ENCODE data around the gene TLR8. TPM values are rescaled to one million over a fixed set of nuclear protein-coding genes. Genes with fewer than 3 reads are reported as not detected.
"Not testable (repeated sequence)": the region's sequence is repeated elsewhere in the genome, so short reads cannot be mapped to it uniquely, and the experiment has no call there.

The TLR8 gene
- total RNA-seq, 5 donors from 2014 or later (not counting 1 experiment from before 2014, with no cell fraction given): not detected

- no CpG with 5 or more reads among the region's 4 CpGs for WGBS (ENCODE audit: insufficient coverage)
- Mint-ChIP-seq H3K27me3 (peaks cover 0 to 8% of the 10 kb centered on the region in 2 donors), H3K36me3 (no peaks in the 10 kb centered on the region), H3K4me1 (peaks cover 72 to 85% (median 76%) of the 10 kb centered on the region in 3 donors), H3K9me3 (no peaks in the 10 kb centered on the region), H3K4me3 (peak overlapping the region in 1 of 3 donors; percentile 82), H3K27ac (peak overlapping the region; percentile 93 to 97)
- Histone ChIP-seq H3K4me1 (ENCODE audit: control insufficient read depth in 1 of 2, extremely low read depth in 1 of 2, insufficient read depth in 2 of 2, low read length in 2 of 2) (peaks cover 55 to 73% of the 10 kb centered on the region in 2 experiments), H3K27ac (ENCODE audit: low read length) (peak overlapping the region; percentile 94), H3K27me3 (replicated peaks in 1 of 2; ENCODE audit: control insufficient read depth in 2 of 2, extremely low read depth in 1 of 2, insufficient read depth in 2 of 2, low read length in 1 of 2) (no peaks in the 10 kb centered on the region), H3K9me3 (no peaks in the 10 kb centered on the region), H3K36me3 (ENCODE audit: control insufficient read depth in 2 of 2, extremely low read depth in 1 of 2, insufficient read depth in 1 of 2, low read length in 1 of 2) (no peaks in the 10 kb centered on the region), H3K4me3 (ENCODE audit: control insufficient read depth in 1 of 2, extremely low read depth in 1 of 2, low read length in 1 of 2) (no peak overlapping the region)
- POLR2A ChIA-PET: interaction anchor here in 1 of 2 donors (0.9 to 2.8 kb wide), 3 partner anchors 14 to 20 kb away, joined by 3 to 13 read pairs (median 3); partner anchors contain the start of gene TMSB4X
- ATAC-seq (replicated peaks in 1 of 4): no peak
- DNase-seq: no peak
- CTCF ChIA-PET: interaction anchor here (1.6 to 3.0 kb wide), 3 partner anchors 10 to 12 kb away, joined by 7 to 13 read pairs (median 11); no protein-coding TSS in a partner anchor
Measured at GRCh38 chrX:12958461-12958860, 52.0 kb downstream of the TLR8 start.

- WGBS (ENCODE audit: insufficient coverage): no CpG with 5 or more reads among the region's 2 CpGs
- Histone ChIP-seq H3K36me3 (ENCODE audit: control insufficient read depth in 2 of 2, extremely low read depth in 1 of 2, insufficient read depth in 1 of 2, low read length in 1 of 2) (no peaks in the 10 kb centered on the region), H3K27ac (ENCODE audit: low read length) (peak overlapping the region; percentile 60), H3K9me3 (no peaks in the 10 kb centered on the region), H3K27me3 (replicated peaks in 1 of 2; ENCODE audit: control insufficient read depth in 2 of 2, extremely low read depth in 1 of 2, insufficient read depth in 2 of 2, low read length in 1 of 2) (no peaks in the 10 kb centered on the region), H3K4me1 (ENCODE audit: control insufficient read depth in 1 of 2, extremely low read depth in 1 of 2, insufficient read depth in 2 of 2, low read length in 2 of 2) (peaks cover 37 to 45% of the 10 kb centered on the region in 2 experiments), H3K4me3 (ENCODE audit: control insufficient read depth in 1 of 2, extremely low read depth in 1 of 2, low read length in 1 of 2) (no peak overlapping the region)
- Mint-ChIP-seq H3K36me3 (no peaks in the 10 kb centered on the region), H3K4me1 (peaks cover 61 to 67% (median 62%) of the 10 kb centered on the region in 3 donors), H3K9me3 (no peaks in the 10 kb centered on the region), H3K27me3 (peaks cover 0 to 16% of the 10 kb centered on the region in 2 donors), H3K4me3 (peak overlapping the region in 1 of 3 donors; percentile 33), H3K27ac (peak overlapping the region; percentile 95 to 96)
- DNase-seq (peak in 1 of 35 experiments; percentile 14), ATAC-seq (replicated peaks in 1 of 4) (no peak)
- CTCF ChIA-PET: no interaction called here
- POLR2A ChIA-PET: no interaction called here
Measured at GRCh38 chrX:12961196-12961718, 54.8 kb downstream of the TLR8 start.

GRCh38 chrX:12962041-12962504 lies 55.7 kb downstream of the TLR8 start:
- H3K36me3 ChIP-seq (ENCODE audit: control insufficient read depth in 2 of 2, extremely low read depth in 1 of 2, insufficient read depth in 1 of 2, low read length in 1 of 2): no peaks in the 10 kb centered on the region
- peaks cover 36 to 46% of the 10 kb centered on the region in 2 experiments for H3K4me1 ChIP-seq (ENCODE audit: control insufficient read depth in 1 of 2, extremely low read depth in 1 of 2, insufficient read depth in 2 of 2, low read length in 2 of 2)
- DNase-seq (peak in 1 of 35 experiments; percentile 2), ATAC-seq (replicated peaks in 1 of 4) (no peak)
- H3K9me3 ChIP-seq: no peaks in the 10 kb centered on the region
- no peak overlapping the region for H3K4me3 ChIP-seq (ENCODE audit: control insufficient read depth in 1 of 2, extremely low read depth in 1 of 2, low read length in 1 of 2)
- peak overlapping the region; percentile 60 for H3K27ac ChIP-seq (ENCODE audit: low read length)
- Mint-ChIP-seq H3K36me3 (no peaks in the 10 kb centered on the region), H3K9me3 (no peaks in the 10 kb centered on the region), H3K4me1 (peaks cover 61 to 67% (median 63%) of the 10 kb centered on the region in 3 donors), H3K27ac (peak overlapping the region; percentile 95 to 96), H3K4me3 (peak overlapping the region in 1 of 3 donors; percentile 33), H3K27me3 (peaks cover 0 to 21% of the 10 kb centered on the region in 2 donors)
- ChIA-PET CTCF (no interaction called here), POLR2A (interaction anchor here in 1 of 2 donors (0.6 kb wide), 1 partner anchor 43 kb away, joined by 9 read pairs; no protein-coding TSS in a partner anchor)
- no peaks in the 10 kb centered on the region for H3K27me3 ChIP-seq (replicated peaks in 1 of 2; ENCODE audit: control insufficient read depth in 2 of 2, extremely low read depth in 1 of 2, insufficient read depth in 2 of 2, low read length in 1 of 2)
- WGBS (ENCODE audit: insufficient coverage): 100% methylated on average over 3 of the region's 4 CpGs

GRCh38 chrX:12963210-12963850 lies 56.9 kb downstream of the TLR8 start:
- CTCF ChIA-PET; H3K9me3 Mint-ChIP-seq; H3K4me3 ChIP-seq (ENCODE audit: control insufficient read depth in 1 of 2, extremely low read depth in 1 of 2, low read length in 1 of 2); ATAC-seq (replicated peaks in 1 of 4); H3K36me3 ChIP-seq (ENCODE audit: control insufficient read depth in 2 of 2, extremely low read depth in 1 of 2, insufficient read depth in 1 of 2, low read length in 1 of 2); DNase-seq; H3K27ac ChIP-seq (ENCODE audit: low read length); H3K27ac Mint-ChIP-seq; POLR2A ChIA-PET; H3K27me3 ChIP-seq (replicated peaks in 1 of 2; ENCODE audit: control insufficient read depth in 2 of 2, extremely low read depth in 1 of 2, insufficient read depth in 2 of 2, low read length in 1 of 2); H3K36me3 Mint-ChIP-seq; H3K4me3 Mint-ChIP-seq; H3K9me3 ChIP-seq: not testable (repeated sequence)
- no CpG with 5 or more reads among the region's 52 CpGs for WGBS (ENCODE audit: insufficient coverage)
- H3K27me3 Mint-ChIP-seq: peaks cover 0 to 21% of the 10 kb centered on the region in 2 donors
- peaks cover 60 to 65% (median 62%) of the 10 kb centered on the region in 3 donors for H3K4me1 Mint-ChIP-seq
- H3K4me1 ChIP-seq (ENCODE audit: control insufficient read depth in 1 of 2, extremely low read depth in 1 of 2, insufficient read depth in 2 of 2, low read length in 2 of 2): peaks cover 27 to 44% of the 10 kb centered on the region in 2 experiments

- H3K4me1 Mint-ChIP-seq: peaks cover 60 to 65% (median 63%) of the 10 kb centered on the region in 3 donors
- ChIA-PET CTCF (interaction anchor here in 1 of 2 donors (1.6 kb wide), 1 partner anchor 19 kb away, joined by 4 read pairs; no protein-coding TSS in a partner anchor), POLR2A (interaction anchor here (0.5 to 1.6 kb wide), 6 partner anchors 8 to 519 kb away, joined by 3 to 14 read pairs (median 4); no protein-coding TSS in a partner anchor)
- Histone ChIP-seq H3K27ac (ENCODE audit: low read length) (no peak overlapping the region), H3K4me1 (ENCODE audit: control insufficient read depth in 1 of 2, extremely low read depth in 1 of 2, insufficient read depth in 2 of 2, low read length in 2 of 2) (peaks cover 27 to 49% of the 10 kb centered on the region in 2 experiments), H3K9me3 (no peaks in the 10 kb centered on the region), H3K4me3 (ENCODE audit: control insufficient read depth in 1 of 2, extremely low read depth in 1 of 2, low read length in 1 of 2) (no peak overlapping the region), H3K36me3 (ENCODE audit: control insufficient read depth in 2 of 2, extremely low read depth in 1 of 2, insufficient read depth in 1 of 2, low read length in 1 of 2) (no peaks in the 10 kb centered on the region), H3K27me3 (replicated peaks in 1 of 2; ENCODE audit: control insufficient read depth in 2 of 2, extremely low read depth in 1 of 2, insufficient read depth in 2 of 2, low read length in 1 of 2) (no peaks in the 10 kb centered on the region)
- peak overlapping the region; percentile 34 to 81 for H3K27ac Mint-ChIP-seq
- DNase-seq (no peak), ATAC-seq (replicated peaks in 1 of 4) (no peak)
- H3K4me3 Mint-ChIP-seq: no peak overlapping the region
- 60% methylated on average over 1 of the region's 6 CpGs for WGBS (ENCODE audit: insufficient coverage)
- no peaks in the 10 kb centered on the region for H3K36me3 Mint-ChIP-seq
- no peaks in the 10 kb centered on the region for H3K9me3 Mint-ChIP-seq
- H3K27me3 Mint-ChIP-seq: peaks cover 0 to 21% of the 10 kb centered on the region in 2 donors
Measured at GRCh38 chrX:12965131-12965940, 58.9 kb downstream of the TLR8 start.

- H3K36me3 ChIP-seq (ENCODE audit: control insufficient read depth in 2 of 2, extremely low read depth in 1 of 2, insufficient read depth in 1 of 2, low read length in 1 of 2): no peaks in the 10 kb centered on the region
- H3K4me3 Mint-ChIP-seq: peak overlapping the region in 1 of 3 donors; percentile 80
- no peaks in the 10 kb centered on the region for H3K9me3 Mint-ChIP-seq
- H3K4me1 Mint-ChIP-seq: peaks cover 61 to 65% (median 63%) of the 10 kb centered on the region in 3 donors
- peaks cover 0 to 21% of the 10 kb centered on the region in 2 donors for H3K27me3 Mint-ChIP-seq
- H3K4me3 ChIP-seq (ENCODE audit: control insufficient read depth in 1 of 2, extremely low read depth in 1 of 2, low read length in 1 of 2): no peak overlapping the region
- DNase-seq (no peak), ATAC-seq (replicated peaks in 1 of 4) (no peak)
- no CpG with 5 or more reads among the region's 1 CpG for WGBS (ENCODE audit: insufficient coverage)
- no peaks in the 10 kb centered on the region for H3K36me3 Mint-ChIP-seq
- peaks cover 21 to 54% of the 10 kb centered on the region in 2 experiments for H3K4me1 ChIP-seq (ENCODE audit: control insufficient read depth in 1 of 2, extremely low read depth in 1 of 2, insufficient read depth in 2 of 2, low read length in 2 of 2)
- ChIA-PET CTCF (interaction anchor here (1.6 to 2.5 kb wide), 2 partner anchors 16 to 20 kb away, joined by 4 to 17 read pairs; no protein-coding TSS in a partner anchor), POLR2A (interaction anchor here (0.5 to 1.6 kb wide), 4 partner anchors 9 to 518 kb away, joined by 3 to 5 read pairs (median 4); no protein-coding TSS in a partner anchor)
- no peaks in the 10 kb centered on the region for H3K27me3 ChIP-seq (replicated peaks in 1 of 2; ENCODE audit: control insufficient read depth in 2 of 2, extremely low read depth in 1 of 2, insufficient read depth in 2 of 2, low read length in 1 of 2)
- peak overlapping the region; percentile 97 to 99 for H3K27ac Mint-ChIP-seq
- H3K9me3 ChIP-seq: no peaks in the 10 kb centered on the region
- H3K27ac ChIP-seq (ENCODE audit: low read length): peak overlapping the region; percentile 74
Measured at GRCh38 chrX:12966151-12966550, 59.7 kb downstream of the TLR8 start.
